Liver (tissue), 3 donors: ENCODE measurements around the gene HYCC1.

Experiments used
- TAF1 ChIP-seq: conservative IDR thresholded peaks from 2 replicates; pipeline ENCODE4 v1.6.1; 2016; ENCODE audit warnings: antibody characterized with exemption, mild to moderate bottlenecking
- TF ChIP-seq, protein P1 (sequence below): fragments of 150-350 bp; IDR thresholded peaks from 2 replicates; pipeline ENCODE4 v1.5.1; 2017; ENCODE audit warnings: improper control_type of control experiment, low read depth, low read length; ENCODE audit not compliant: missing input control
- donor health status: healthy.
- donor health status: healthy.

DNA sequence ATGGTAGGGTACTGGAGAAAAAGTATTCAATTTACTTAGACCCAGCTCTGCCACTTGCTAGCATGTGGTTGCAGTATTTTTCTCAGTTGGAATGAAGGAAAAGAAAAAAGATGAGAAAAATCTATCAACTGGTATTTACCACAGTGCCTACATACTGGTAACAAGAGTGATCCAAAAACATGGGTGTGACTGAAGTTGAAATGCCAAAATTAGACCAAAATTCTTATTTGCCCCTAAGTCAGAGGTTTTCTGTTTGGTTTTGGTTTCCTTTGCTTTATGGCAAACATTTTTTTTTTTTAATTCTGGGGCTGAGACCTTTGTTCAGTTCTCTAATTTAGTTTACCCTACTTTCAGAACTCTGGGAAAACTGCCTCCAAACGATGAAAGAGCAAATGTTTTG lies 12.3 kb downstream of the HYCC1 start:
- TF ChIP-seq, protein P1, sequence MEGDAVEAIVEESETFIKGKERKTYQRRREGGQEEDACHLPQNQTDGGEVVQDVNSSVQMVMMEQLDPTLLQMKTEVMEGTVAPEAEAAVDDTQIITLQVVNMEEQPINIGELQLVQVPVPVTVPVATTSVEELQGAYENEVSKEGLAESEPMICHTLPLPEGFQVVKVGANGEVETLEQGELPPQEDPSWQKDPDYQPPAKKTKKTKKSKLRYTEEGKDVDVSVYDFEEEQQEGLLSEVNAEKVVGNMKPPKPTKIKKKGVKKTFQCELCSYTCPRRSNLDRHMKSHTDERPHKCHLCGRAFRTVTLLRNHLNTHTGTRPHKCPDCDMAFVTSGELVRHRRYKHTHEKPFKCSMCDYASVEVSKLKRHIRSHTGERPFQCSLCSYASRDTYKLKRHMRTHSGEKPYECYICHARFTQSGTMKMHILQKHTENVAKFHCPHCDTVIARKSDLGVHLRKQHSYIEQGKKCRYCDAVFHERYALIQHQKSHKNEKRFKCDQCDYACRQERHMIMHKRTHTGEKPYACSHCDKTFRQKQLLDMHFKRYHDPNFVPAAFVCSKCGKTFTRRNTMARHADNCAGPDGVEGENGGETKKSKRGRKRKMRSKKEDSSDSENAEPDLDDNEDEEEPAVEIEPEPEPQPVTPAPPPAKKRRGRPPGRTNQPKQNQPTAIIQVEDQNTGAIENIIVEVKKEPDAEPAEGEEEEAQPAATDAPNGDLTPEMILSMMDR = no peak
- no peak for TF ChIP-seq TAF1
